Measurements from ENCODE around the gene STAM. TPM values are rescaled to one million over a fixed set of nuclear protein-coding genes. Genes with fewer than 3 reads are reported as not detected.

Gene STAM
- total RNA-seq, 4 donors from 2014 or later, result 13.2 to 21.4 (median 17.9) TPM

GRCh38 chr10:17655009-17655408 is 11.1 kb downstream of the STAM start:
- no peak for DNase-seq (ENCODE audit: low spot score in 2 of 2)
- 83 to 88% methylated on average over 3 of the region's 3 CpGs for WGBS, 2 donors
- no peak for TF ChIP-seq POLR2A (IDR thresholded peaks at IDR 0.05)
- TF ChIP-seq CTCF (IDR thresholded peaks at IDR 0.05), result no peak
- H3K4me3 ChIP-seq (ENCODE audit: low read depth, poor library complexity, severe bottlenecking), result no peak overlapping the region
- intact Hi-C loops (cut with DNase I; ENCODE audit: low total_unique reads), result no loop called here

- TF ChIP-seq POLR2A (IDR thresholded peaks at IDR 0.05) (no peak), CTCF (IDR thresholded peaks at IDR 0.05) (no peak)
- no peak overlapping the region for H3K4me3 ChIP-seq (ENCODE audit: low read depth, poor library complexity, severe bottlenecking)
- WGBS, 2 donors, result 81 to 91% methylated on average over 5 of the region's 5 CpGs
- intact Hi-C loops (cut with DNase I; ENCODE audit: low total_unique reads), result no loop called here
- DNase-seq (ENCODE audit: low spot score in 2 of 2), result no peak
Measured at GRCh38 chr10:17655567-17656146, 11.7 kb downstream of the STAM start.

GRCh38 chr10:17657103-17657500 is 13.2 kb downstream of the STAM start:
- TF ChIP-seq CTCF (IDR thresholded peaks at IDR 0.05) (no peak), POLR2A (IDR thresholded peaks at IDR 0.05) (no peak)
- WGBS, 2 donors, result 33 to 63% methylated on average over 1 of the region's 1 CpG
- intact Hi-C loops (cut with DNase I; ENCODE audit: low total_unique reads), result no loop called here

GRCh38 chr10:17659365-17659764 is 15.4 kb downstream of the STAM start:
- intact Hi-C loops (cut with DNase I; ENCODE audit: low total_unique reads), result no loop called here
- no peak overlapping the region for H3K4me3 ChIP-seq (ENCODE audit: low read depth, poor library complexity, severe bottlenecking)
- no peak for TF ChIP-seq POLR2A (IDR thresholded peaks at IDR 0.05)
- TF ChIP-seq CTCF (IDR thresholded peaks at IDR 0.05), result no peak
- WGBS, 2 donors, result 87 to 88% methylated on average over 4 of the region's 4 CpGs
- DNase-seq (ENCODE audit: low spot score in 2 of 2), result no peak

More at GRCh38 chr10:17657103-17657500, 13.2 kb downstream of the STAM start:
- H3K4me3 ChIP-seq (ENCODE audit: low read depth, poor library complexity, severe bottlenecking), result no peak overlapping the region
- no peak for DNase-seq (ENCODE audit: low spot score in 2 of 2)

- no peak overlapping the region for H3K4me3 ChIP-seq (ENCODE audit: low read depth, poor library complexity, severe bottlenecking)
- no peak for TF ChIP-seq POLR2A (IDR thresholded peaks at IDR 0.05)
- TF ChIP-seq CTCF (IDR thresholded peaks at IDR 0.05), result no peak
- no peak for DNase-seq (ENCODE audit: low spot score in 2 of 2)
- intact Hi-C loops (cut with DNase I; ENCODE audit: low total_unique reads), result no loop called here
Measured at GRCh38 chr10:17660921-17661320, 17.0 kb downstream of the STAM start.

GRCh38 chr10:17661510-17661909 is 17.6 kb downstream of the STAM start:
- no peak for TF ChIP-seq CTCF (IDR thresholded peaks at IDR 0.05)
- TF ChIP-seq POLR2A (IDR thresholded peaks at IDR 0.05), result no peak
- WGBS, 2 donors, result 87 to 93% methylated on average over 3 of the region's 3 CpGs
- DNase-seq (ENCODE audit: low spot score in 2 of 2), result no peak
- H3K4me3 ChIP-seq (ENCODE audit: low read depth, poor library complexity, severe bottlenecking), result no peak overlapping the region
- intact Hi-C loops (cut with DNase I; ENCODE audit: low total_unique reads), result no loop called here
